Measurements from ENCODE around the gene SH3BGR.
"Not testable (repeated sequence)": the region's sequence is repeated elsewhere in the genome, so short reads cannot be mapped to it uniquely, and the experiment has no call there.

Gene SH3BGR

DNA sequence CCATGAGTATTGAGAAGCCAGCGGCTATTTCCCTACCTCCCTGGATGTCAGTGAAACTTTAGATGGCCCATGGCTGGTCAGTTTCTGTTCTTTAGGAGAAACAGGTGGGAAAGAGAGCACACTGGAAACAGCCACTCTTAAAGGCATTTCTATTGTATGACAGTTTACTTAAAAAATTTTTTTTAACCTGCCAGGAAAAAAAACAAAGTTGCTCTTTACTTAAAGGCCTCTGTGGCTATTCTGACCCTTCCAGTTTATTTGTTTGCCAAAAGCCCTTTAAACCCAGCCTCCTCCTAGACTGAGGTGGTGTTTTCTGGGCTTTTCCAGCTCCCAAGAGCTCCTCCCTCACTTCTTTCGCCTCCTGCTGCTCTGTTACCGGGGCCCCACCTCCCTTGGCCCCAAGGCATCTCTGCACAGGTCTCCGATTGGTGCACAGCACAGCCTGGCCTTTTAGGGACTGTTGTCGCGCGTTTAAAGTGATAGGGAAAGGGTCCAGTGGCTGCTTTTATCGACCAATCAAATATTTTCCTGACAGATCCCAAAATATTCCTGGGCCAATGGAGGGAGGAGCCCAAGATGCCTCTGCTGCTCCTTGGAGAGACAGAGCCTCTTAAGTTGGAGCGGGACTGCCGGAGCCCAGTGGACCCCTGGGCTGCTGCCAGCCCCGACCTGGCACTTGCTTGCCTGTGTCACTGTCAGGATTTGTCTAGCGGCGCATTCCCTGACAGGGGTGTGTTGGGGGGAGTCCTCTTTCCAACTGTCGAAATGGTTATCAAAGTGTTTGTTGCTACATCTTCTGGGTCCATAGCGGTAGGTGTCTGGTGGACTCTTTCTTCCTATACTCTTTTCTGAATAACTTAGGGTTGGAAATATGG is at the start of gene SH3BGR:
TSS of gene SH3BGR (plus strand) at position 639 of the 875 bp plus-strand sequence. CDS start at position 766, 127 bp downstream.
- no peak for DNase-seq

DNA sequence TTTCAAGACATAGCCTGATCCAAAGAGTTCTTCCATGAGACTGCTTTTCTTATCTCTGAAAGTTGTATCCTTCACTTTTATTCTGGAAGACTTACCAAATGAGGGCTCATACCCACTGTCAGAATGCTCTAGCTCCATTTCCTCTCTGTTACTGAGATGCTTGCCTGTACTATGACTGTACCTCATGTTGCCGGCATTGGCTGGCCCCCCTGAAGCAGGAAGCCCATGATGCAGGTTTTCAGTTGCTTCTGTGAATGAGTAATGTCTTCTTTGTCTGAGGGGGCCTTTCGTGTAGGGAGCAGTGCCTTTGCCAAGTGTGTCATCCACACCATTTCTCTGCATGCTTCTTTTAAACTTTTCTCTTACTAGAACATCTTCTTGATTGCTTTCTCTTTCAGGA is 45.7 kb upstream of the SH3BGR start:
- no peak for DNase-seq

DNA sequence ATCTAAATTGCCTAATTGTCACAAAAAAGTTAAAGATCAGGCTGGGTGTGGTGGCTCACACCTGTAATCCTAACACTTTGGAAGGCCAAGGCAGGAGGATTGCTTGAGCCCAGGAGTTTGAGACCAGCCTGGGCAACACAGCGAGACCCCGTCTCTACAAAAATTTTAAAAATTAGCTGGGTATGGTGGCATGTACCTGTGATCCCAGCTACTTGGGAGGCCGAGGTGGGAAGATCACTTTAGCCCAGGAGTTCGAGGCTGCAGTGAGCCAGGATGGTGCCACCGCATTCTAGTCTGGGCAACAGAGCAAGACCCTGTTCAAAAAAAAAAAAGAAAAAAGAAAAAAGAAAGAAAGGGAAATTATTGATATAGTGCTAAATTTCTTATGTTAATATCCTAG is 32.6 kb upstream of the SH3BGR start:
- DNase-seq: not testable (repeated sequence)

DNA sequence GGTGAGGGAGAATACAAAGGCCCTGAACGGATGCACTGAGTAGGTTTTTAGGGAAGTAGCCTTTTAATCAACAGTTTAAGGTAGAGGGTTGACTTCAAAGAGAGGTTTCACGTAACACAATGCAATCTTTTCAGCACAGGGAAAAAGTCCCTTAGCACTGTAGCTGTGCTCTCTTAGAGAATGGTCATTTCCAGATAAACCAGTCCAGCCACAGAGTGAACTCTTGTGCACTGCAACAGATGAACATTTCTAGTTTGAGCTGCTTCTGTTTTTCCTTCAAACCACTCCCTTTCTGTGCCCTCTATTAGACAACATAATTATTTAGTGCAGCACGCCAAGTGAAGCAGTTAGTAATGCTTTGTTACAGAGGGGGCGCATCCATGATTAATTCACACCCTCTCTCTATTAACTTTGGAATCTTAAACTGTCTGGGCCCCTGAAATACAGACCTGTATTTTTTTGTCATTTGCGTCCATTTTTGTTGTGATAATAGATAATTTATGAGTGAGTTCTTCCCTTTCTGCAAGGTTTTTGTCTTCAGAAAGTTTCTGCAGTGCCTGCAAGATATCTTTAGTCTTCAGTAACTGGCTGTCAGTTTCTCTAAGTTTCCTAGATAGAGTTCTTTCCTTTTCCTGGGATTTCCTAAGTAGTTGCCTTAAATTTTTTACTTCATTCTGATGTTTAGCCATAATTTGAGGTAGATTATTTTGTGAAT is 29.1 kb upstream of the SH3BGR start:
- DNase-seq: no peak

DNA sequence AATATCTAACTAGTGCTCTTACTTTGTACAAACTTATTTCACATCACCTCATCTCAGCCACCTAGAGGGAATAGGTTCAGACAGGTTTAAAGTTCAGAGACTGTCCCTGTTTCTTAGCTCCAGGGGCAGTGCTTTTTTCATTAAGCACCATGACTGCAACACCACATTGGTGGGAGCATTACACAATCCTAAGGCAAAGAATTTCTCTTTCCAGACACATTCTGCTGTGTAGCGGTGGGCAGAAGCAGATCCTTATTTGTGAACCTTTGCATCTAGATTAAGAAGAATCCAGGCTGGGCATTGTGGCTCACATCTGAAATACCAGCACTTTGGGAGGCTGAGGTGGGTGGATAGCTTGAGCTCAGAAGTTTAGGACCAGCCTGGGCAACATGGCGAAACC is 22.3 kb upstream of the SH3BGR start:
- DNase-seq: no peak

DNA sequence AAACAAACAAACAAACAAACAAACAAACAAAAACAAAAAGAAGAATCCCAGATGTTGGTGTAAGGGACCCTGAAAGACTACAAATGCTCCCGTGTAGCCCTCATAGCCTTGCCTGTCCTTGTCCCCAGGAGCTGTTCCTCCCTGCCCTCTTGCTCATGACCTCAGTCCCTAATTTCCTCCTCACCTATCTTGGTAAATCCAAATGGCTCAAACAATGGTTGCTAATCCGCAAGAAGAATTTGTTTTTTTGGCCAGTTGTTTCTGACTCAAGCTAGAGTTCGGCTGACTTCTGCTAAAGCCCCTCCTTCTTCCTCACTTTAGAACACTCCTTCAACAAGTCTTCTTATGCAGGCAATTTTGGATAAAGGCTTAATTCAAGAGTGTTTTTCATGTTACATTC is 21.8 kb upstream of the SH3BGR start:
- DNase-seq: no peak

DNA sequence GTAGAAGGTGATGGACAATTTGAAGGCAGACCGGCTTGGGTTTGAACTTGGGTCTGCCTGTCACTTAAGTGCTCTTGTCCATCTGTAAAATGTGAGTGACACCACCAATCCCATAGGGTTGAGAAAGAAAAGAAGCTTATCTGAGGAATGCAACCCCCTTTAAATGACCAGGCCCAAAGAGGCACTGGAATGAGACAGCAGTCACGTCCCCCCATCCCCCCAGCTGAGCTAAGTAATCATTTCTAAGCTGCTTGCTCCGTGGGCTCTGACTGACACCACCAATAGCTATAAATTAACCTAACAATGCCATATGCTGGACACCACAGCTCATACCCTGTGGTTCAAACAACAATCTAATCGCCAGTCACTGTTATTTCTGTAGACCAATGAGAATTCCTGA is 21.3 kb upstream of the SH3BGR start:
- DNase-seq: no peak

DNA sequence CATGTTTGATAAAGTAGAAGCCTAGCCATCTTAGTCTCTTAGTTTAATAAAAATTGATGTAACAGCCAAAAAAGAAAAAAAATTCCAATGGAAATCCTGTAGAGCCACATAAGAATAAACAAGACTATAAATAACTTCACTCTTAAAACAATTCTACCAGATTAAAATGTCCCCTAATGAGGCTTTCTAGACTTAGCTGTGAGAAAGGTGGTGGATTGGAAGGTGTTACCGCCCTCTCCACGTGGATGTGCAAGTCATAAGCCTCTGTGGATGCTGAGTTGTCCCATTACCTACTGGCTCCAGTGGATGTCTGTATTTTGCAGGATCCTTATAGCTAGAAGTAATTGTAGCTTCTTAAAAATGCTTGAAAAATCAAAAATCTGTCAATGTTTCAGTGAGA is 20.8 kb upstream of the SH3BGR start:
- no peak for DNase-seq

DNA sequence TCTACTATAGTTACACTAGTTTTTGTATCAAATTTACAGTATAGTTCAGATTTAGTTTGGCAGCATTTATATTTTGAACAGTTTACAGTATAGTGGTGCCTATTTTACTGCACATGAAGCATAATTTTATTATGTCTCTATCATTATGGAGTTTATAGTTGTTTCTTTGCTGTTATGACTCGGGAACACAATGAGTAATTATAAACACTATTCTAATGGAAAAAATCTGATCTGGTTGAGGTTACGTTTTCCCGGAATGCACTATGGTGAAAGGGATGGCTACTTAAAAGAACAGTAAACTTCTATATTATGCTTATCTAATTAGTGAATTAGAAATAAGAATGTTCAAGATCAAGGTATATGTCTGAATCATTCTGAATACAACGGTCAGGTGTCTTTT is 16.8 kb upstream of the SH3BGR start:
- no peak for DNase-seq

DNA sequence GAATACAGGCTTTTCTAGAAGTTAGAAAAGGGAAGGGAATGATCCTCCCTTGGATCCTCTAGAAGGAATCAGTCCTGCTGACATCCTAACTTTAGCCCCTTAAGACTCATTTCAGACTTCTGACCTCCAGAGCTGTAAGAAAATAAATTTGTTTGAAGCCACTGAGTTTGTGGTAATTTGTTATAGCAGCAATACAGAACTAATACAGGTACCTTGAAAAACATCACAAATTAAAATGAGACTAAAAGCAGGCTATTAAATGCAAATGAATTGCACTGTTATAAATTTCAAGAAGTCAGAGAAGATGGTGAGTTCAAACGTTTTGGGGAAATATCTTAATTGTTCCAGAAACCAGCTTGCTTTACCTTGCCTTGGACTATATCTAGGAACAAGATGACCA is 12.5 kb upstream of the SH3BGR start:
- no peak for DNase-seq

DNA sequence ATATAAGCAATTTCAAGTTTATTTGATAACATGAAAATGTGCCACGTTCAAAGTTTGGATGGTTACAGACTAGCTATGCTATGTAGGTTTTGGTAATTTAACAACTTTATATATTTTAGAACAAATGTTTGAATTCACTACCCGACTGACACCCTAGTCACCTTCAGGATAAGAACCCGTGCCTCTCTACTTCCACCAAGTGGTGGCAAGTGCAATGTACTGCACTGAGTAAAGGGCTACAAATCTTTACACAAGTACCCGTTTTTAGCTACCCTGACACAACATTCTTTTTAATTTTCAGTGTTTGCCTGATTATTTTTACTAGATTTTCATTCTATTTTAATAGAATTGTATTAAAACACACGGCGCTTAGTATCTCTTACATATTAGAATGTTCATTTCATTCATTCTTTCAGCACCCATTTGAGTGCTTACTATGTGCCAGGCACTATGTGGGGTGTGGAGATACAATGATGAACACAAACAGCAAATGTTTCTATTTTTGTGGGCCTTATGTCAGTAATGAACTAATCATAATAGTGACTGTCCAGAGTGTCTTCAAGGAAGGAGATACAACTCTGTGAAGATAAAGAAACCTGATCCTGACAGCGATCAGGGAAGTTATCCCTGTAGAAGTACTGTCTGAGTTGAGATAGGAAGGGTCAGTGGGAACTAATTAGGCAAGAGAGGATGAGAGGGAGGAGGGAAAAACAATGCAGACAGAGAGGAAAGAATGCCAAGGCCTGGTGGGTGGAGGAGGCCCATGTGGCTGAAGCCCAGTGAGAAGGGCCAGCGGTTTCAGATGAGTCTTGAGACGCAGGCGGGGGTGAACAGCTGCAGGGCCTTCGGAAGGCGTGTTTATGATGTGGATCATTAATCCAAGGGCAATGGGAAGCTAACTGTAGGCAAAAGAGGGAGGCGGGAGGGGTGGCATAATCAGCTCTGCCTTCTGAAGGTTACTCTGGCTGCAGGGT is 10.0 kb upstream of the SH3BGR start:
- DNase-seq: peak; percentile 27

DNA sequence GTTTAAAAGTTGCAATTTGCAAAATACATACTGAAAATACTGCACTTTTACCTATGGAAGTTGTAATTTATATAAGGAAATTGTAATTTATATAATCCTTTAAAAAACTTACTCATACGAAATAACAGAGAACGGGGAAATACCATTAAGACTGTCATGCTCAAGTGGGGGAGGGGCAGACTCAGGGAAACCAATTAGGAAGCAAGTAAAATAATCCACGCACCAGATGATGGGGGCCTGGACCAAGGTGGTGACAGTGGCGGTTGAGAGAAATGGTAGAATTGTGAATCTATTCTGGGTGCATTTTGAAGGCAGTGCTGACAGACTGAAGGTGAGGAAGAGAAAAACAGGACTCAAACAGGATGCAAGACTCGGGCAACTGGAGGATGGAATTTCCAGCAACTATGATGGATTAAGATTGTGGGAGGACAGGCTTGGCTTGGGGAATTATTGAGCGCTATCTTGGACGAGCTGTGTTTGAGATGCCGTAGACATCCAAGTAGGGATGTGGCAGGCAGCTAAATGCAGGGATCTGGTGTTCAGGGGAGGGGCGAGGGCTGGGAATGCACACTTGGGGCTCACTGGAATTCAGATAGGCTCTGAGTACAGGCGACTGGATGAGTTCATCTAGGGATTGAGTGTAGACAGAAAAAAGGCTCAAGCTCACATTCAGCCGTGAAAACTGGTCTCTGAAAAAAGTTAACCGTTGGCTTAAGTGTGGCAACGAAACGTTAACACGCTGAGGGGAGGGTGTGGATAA is 7.2 kb upstream of the SH3BGR start:
- no peak for DNase-seq

DNA sequence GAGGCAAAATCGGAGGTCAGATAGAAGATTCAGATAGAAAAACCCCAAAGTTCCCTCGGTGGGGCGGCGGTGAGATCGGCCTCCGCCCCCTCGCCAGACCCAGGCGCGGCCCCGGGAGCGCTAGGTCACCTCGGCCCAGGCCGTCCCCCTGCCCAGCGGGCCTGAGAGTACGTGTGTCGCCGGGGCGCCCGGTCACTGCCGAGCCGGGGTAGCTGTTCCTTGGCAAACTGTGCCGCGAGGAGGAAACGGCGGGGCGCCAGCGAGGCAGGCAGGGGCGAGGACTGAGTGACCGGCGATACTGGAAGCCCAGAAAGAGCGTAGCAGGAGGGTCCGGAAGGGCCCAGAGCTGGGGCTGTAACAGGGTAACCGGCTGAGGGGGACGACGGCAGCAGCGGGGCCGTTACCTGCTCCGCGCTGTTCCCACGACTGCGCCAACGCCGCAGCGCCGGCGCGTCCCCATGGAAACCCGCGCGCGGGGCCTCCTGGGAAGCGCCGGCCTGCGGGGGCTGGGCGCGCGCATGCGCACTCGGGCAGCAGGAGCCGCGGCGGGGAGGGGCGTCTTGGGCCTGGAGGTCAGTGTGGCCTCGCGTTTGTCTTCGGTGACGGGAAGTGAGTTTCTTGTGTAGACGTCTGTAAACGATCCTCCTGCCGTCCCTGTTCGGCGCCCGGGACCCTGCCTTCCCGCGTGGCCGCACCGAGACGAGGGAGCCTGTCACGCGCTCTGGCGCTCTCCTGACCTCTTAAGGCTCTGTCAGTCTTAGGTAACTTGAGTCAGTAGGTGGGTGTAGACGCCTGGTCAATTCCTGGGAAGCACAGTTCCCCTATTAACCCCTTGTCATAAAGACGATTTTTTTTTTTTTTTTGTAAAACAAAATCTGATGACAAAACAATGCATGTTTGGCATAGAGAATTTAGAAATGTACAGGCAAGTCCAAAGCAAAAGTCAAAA is 6.2 kb upstream of the SH3BGR start, which contains the start of gene LCA5L:
TSS of gene LCA5L (minus strand) at position 458 of the 949 bp plus-strand sequence. CDS start 17,285 bp downstream, outside the sequence.
- DNase-seq: peak; percentile 85

DNA sequence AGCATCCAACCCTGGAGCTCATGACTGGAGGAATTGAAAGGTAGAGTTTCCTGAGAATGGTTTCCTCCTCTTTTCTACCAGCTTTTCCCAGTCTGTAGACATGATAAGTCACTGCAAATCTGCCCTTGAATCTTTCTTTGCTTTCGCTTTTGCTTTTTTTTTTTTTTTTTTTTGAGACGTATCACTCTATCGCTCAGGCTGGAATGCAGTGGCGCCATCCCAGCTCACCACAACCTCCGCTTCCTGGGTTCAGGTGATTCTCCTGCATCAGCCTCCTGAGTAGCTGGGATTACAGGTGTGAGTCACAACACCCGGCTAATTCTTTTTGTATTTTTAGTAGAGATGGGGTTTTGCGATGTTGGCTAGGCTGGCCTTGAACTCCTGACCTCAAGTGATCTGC is 4.5 kb upstream of the SH3BGR start:
- no peak for DNase-seq

DNA sequence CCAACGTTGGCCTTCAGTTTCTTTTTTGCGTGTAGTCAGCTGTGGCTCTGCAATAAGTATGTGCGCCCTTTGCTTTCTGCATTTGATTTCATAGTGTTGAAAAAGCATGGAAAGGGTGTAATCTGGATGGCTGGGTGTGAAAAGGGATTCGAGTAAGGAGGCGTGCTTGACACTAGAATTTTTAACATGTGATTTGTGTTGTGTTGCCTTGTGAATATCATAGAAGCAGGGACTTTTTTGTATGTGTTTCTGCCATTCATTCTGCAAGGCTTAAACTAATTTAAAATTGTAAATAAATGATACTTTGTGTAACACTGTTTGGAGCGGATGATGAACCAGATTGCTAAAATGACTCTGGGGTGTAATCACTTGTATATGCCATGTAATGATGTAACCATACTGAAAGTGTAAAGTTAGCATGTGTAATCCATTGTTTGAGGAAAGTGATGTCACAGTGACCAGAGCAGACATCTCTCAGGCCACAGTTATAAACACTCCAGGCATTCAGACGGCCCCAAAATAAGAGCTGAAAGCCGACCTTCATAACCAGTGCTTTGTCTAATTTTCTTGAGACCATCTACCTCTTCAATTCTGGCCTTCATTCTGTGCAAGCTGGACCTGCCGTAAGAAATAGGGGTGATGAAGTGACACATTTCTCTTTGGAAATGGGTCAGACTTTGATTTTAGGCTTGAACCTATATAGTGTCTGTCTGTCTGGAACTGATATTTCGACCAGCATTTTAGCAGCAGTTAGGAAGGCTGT is 618 bp downstream of the SH3BGR start:
- no peak for DNase-seq

DNA sequence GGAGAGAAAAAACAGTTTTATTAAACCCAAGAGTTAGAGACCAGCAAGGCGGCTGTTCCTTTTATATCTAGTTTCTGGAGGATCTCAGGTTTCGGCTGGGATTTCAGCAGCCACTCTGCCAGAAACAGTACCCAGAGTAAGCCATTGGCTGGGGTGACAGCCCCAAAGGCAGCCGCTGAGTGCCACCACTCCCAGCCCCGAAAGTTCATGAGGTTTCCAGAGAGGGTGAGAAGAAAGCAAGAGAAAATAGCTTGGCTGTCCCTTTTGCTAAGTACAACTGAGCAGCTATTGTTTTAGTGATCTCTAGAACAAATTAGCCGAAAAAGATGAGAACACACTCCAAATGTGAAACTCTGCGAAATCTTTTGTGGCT is 1.2 kb downstream of the SH3BGR start:
- no peak for DNase-seq

DNA sequence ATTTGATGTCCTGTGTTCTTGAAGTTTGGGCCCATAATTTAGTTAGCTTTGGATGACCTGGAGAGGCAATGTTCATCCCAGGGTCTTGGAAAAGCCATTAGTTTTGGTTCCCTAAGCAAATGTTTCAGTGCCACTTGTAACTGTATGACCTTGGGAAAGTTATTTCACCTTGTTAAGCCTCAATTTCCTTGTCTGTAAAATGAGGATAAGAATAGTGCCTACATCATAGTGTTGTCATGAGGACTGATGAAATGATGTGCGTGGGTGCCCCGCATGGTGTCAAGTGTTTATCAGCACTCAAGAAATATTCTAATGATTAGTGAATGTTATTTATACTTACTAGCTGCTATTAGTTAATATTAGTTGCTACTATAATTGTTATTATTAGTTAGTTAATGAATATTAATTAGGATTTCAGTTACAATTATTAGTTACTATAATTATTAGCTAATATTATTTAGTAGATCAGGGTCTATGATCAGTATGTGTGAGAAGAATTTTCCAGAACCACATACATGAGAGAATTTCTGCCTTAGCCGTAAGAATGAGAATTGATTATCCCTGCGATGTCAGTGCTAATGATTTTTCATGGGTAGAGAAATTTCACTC is 1.9 kb downstream of the SH3BGR start:
- DNase-seq: no peak

DNA sequence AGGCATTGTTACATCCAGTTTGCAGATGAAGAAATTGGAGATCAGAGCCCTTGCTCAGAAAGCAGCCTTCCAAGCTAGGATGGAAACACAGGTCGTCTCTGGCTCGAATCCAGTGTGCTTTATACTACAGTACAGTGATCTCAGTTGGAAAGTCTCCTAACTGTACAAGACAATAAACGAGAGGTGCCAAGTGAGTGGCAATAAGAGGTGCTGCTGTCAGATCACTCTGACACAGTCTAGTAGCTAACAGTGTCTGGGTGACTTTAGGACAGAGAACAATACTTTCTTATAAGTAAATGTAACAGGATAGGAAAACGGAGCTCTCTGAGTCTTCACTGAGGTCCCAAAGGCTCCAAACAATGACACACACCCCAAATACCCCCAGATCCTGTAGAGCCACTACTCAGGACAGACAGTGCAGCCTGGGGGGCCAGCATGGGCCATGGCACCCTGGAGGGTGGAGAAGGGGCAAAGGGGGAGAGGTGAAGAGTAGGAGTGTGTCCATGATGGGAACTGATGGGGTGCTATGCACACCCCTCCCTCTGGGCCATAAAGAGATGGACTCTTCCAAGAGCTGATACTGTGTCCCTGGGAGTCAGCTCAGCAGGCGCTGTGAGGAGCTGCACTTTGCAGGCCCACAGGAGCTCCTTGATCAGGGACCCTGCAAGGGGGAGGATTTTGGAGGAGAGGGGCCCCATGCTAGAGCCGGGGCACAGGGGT is 3.3 kb downstream of the SH3BGR start:
- no peak for DNase-seq

DNA sequence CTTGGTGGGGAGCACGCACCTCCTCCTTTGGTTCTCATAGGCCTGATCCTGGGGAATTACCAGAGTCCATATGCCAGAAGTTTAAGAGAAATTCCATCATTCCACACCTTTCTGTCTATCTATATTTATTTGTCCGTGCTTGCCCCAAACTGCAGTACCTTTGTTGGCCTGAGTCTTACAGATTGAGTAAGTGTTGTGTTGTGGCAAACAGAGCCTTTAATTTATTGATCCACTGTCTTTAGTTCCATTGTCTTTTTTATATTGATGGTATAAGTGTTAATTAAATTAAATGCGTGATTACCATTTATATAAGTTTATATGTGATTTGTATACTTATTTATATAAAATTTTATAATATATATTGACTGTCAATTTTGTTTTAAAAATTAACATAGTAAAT is 4.9 kb downstream of the SH3BGR start:
- no peak for DNase-seq

All from activated CD4-positive, alpha-beta T cell treated with anti-CD3 and anti-CD28 coated beads, Interleukin-2, amount 50 U/mL, for 1 hour (primary cell).